GM21619 (cell line): ENCODE measurements around the gene TLR6.

Experiments used
- ATAC-seq: cut with Tn5 transposase; IDR thresholded peaks from one replicate; pipeline ENCODE4 v1.9.1; 2021; ENCODE audit not compliant: unreplicated experiment

The TLR6 gene

GRCh38 chr4:38868059-38868960 is 11.7 kb upstream of the TLR6 start:
- ATAC-seq: no peak

GRCh38 chr4:38867478-38868058 is 11.0 kb upstream of the TLR6 start, which contains the start of gene FAM114A1:
Gene FAM114A1, plus strand, starts transcription at chr4:38867806. Its CDS starts 10,273 bp downstream, at chr4:38878079.
- peak; percentile 89 for ATAC-seq

DNA sequence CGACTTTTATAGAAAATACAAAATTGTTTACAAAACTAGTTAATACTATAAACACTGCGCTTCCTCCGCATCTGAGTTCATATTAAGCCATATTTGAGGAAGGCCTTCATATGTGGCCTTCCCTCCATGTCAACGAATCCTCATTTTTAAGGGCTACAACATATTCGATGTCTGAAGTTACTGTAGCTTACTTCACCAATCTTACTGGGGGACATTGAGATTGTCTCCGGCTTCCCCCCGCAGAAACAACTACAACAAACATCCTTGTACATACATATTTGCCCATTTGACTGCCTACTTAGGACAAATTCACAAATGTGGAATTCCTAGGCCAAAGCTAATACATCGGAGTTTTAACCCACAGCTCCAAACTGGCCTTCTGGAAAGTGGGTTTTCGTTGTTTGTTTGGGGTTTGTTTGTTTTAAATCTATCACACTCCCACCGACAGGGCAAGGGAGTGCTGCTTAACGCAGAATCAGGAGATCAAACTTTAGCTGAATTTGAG is 10.4 kb upstream of the TLR6 start:
- peak; percentile 28 for ATAC-seq

DNA sequence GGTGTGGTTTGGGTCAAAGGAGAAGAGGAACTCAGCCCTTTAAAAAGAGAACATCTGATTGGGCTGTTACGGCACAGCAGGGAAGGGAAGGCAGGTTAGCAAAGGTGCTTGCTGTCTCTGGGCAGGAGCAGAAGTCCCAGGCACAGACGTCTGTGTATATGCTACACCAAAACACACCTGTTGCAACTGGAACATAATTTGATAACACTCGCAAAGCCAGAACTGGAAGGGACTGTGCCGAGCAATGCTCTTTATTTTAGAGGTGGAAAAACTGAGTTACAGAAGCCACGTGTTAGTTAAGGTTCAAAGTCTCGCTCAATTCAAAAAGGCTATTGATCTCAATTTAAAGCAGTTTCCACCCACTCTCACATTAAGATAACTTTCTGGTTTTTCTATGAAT is 8.8 kb upstream of the TLR6 start:
- no peak for ATAC-seq

DNA sequence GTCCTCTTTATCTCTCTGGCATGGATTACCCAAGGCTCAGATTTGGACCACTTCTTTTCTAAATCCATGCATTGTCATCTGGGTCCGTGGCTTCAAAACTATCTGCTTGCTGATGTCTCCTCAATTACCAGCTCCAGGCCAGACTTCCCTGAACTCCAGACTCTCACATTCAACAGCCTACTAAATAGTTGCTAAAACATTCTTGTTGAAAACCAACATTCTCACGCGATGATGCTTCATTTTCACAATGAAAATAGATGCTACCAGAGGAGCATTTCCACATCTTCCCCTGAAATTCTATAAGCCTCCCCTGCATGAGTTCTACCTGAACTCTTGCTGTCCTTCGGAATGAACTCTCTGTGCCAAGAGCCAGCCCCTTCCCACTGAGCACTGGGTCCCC is 5.2 kb upstream of the TLR6 start:
- no peak for ATAC-seq

DNA sequence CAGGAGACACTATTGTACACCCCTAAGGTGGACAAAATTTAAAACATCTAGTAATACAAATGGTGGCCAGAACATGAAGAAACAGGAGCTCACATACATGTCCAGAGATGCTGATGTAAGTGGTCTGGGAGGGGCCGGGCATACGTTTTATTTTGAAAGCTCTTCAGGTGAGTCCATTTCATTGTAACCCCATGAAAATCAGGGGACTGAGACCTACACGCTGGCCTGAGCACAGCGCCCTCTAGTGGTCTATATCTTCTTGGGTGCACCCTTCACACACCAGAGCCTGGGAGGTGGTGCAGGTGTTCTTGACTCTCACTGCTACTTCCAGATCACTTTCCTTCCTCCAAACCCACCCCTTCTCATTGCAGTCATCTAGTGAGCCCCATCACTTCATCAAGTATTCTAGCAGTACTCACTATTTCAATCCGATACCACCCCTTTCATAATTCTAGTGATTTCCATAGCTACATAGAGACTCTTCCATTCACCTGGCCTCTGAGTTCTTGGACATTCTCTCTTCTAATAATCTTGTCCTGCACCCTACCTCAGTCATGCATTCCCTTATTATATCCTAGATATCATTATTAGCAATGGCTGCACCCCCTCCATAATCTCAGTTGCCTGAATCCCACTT is 4.3 kb upstream of the TLR6 start:
- no peak for ATAC-seq

DNA sequence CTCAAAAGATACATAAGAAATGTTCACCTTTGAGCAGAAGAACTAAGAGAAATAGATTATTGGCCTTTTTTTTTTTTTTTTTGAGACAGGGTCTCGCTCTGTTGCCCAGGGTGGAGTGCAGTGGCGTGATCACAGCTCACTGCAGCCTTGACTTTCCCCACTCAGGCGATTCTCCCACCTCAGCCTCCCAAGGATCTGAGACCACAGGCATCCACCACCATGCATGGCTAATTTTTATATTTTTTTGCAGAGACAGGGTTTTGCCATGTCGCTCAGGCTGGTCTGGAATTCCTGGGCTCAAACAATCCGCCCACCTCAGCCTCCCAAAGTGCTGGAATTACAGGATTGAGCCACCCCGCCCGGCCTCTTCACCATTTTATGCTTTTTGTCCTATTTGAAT is 2.9 kb upstream of the TLR6 start:
- no peak for ATAC-seq

GRCh38 chr4:38858097-38858420 is 1.4 kb upstream of the TLR6 start:
- no peak for ATAC-seq

DNA sequence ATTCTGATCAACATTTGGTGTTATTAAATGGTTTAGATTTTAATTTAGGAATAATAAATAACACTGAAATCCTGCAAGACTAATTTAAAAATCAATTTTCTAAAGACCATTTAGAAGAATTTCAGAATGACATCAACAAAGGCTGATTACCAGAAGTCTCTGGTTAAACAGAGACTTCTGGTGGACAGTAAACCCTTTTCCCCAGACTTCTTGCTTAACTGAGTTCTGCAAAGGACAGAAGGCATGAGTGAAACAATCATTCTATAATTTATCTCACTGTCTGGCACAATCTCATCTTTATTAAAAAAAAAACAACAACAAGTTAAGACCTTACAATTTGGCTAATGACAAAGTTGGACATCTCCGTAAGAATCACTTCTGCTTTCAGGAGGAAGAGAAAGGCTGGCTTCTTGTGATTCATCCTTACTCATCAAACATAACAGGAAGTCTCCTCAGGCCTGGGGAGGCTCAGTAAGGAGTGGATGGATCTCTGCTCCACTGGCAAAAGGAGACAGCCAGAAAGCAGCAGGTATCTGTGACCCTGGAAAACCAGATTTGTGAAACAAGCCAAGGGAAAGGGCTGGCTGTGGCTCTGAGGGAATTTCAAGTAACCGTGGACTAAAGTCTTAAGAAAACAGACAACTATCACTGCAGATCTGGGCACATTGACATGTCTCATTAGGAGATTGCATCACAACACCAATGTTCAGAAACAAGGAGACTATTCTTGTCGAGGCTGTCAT is 908 bp upstream of the TLR6 start:
- ATAC-seq: peak; percentile 65

DNA sequence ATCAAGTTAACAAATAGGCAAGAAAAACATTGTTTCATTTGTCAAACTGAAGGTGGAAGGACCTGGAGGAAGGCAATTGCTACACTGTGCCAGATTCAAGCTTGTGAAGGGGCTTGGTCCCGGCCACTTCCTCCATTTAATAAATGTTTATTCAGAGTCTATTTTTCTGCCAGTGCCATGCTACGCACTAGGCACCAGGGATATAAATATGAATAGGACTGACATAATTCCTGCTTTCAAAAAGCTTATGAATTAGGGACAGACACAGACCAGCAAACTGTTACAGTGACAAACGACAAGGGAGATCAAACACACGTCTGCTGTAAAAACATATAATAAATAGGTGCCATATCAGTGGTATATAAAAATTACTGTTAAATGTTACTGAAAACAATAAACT is 571 bp downstream of the TLR6 start:
- ATAC-seq: no peak

DNA sequence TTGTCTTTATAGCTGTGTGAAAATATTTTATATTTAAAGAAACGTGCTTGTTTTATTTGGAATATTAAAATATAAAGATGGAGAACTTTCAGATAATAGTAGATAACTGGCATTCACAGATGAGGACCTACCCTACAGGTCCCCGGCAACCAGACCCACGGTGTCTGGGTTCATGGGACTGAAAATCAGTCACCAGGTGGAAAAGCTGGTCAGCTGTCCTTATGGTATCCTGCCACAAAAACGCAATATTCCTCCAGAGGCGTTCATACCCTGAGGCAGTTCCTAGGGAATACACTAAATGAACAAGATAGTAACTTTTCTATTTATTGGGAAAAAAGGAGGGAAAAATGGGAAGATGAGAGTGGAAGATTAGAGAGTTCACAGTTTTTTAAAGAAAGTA is 1.2 kb downstream of the TLR6 start:
- ATAC-seq: no peak

- ATAC-seq: no peak
Measured at GRCh38 chr4:38846015-38846414, 10.6 kb downstream of the TLR6 start.

DNA sequence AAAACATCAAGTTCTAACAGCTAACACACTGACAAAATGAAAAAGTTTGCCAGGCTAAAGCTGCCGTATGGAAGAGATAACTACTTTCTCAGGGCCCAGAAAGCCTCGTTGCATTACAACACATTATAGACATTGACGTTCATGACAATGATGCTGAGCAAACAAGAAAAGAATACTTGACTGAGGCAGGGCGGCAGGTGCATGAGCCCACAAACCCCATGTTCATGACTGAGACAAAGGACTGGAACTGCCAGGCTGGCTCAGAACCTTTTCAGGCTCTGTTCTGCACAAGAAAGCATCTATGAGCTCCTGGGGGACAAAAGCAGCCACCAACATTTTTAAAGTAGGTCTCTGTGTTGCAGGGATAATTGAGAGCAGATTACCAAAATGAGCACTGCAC is 13.6 kb downstream of the TLR6 start:
- no peak for ATAC-seq

DNA sequence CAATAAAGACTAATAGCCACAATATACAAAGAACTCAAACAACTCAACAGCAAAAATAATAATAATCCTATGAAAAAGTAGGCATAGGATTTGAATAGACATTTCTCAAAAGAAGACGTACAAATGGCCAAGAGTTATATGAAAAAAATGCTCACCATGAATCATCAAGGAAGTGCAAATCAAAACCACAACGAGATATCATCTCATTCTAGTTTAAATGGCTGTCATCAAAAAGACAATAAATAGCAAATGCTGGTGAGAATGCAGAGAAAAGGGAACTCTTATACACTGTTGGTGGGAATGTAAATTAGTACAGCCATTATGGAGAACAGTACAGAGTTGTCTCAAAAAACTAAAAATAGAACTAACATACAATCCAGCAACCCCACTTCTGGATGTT is 18.8 kb downstream of the TLR6 start:
- ATAC-seq: no peak

- ATAC-seq: no peak
Measured at GRCh38 chr4:38837334-38837733, 19.3 kb downstream of the TLR6 start.

- ATAC-seq: no peak
Measured at GRCh38 chr4:38834570-38834969, 22.0 kb downstream of the TLR6 start.

- no peak for ATAC-seq
Measured at GRCh38 chr4:38832624-38833528, 23.7 kb downstream of the TLR6 start.

- no peak for ATAC-seq
Measured at GRCh38 chr4:38832206-38832605, 24.4 kb downstream of the TLR6 start.

GRCh38 chr4:38831653-38832052 is 25.0 kb downstream of the TLR6 start:
- no peak for ATAC-seq

- ATAC-seq: no peak
Measured at GRCh38 chr4:38829237-38829636, 27.4 kb downstream of the TLR6 start.
